H1 (cell line): ENCODE measurements around the gene CISTR. TPM values are rescaled to one million over a fixed set of nuclear protein-coding genes. Genes with fewer than 3 reads are reported as not detected.

Experiments
- ATF3 ChIP-seq: IDR thresholded peaks from 2 replicates; pipeline ENCODE4 v1.6.1; 2011; ENCODE audit warnings: low read depth, mild to moderate bottlenecking, low read length; ENCODE audit not compliant: insufficient read depth
- CREB1 ChIP-seq: IDR thresholded peaks from 2 replicates; pipeline ENCODE4 v1.6.1; 2012; ENCODE audit warnings: inconsistent platforms
- CTBP2 ChIP-seq: IDR thresholded peaks from 2 replicates; pipeline ENCODE4 v1.7.0; 2011; ENCODE audit warnings: borderline replicate concordance, mild to moderate bottlenecking, moderate library complexity, mixed read lengths, low read length; ENCODE audit not compliant: insufficient read depth, insufficient read length
- EGR1 ChIP-seq: IDR thresholded peaks from 2 replicates; pipeline ENCODE4 v1.6.1; 2011; ENCODE audit warnings: low read depth, low read length, borderline replicate concordance
- HDAC6 ChIP-seq: IDR thresholded peaks from one replicate; pipeline ENCODE4 v1.7.1; 2012; ENCODE audit warnings: low read depth, mild to moderate bottlenecking, inconsistent platforms, low read length, moderate library complexity
- JUND ChIP-seq: IDR thresholded peaks from 2 replicates; pipeline ENCODE4 v1.6.1; 2011; ENCODE audit warnings: mild to moderate bottlenecking, improper control_type of control experiment, low read length
- NANOG ChIP-seq: IDR thresholded peaks from 2 replicates; pipeline ENCODE4 v1.6.1; 2011; ENCODE audit warnings: low read length, low read depth, mild to moderate bottlenecking, inconsistent platforms; ENCODE audit not compliant: insufficient read depth, poor library complexity, severe bottlenecking
- PHF8 ChIP-seq: fragments of 200-600 bp; sonication (generic); conservative IDR thresholded peaks from 2 replicates; pipeline ENCODE4 v1.7.1; 2012; ENCODE audit warnings: low read depth, mild to moderate bottlenecking, inconsistent platforms, low read length, moderate library complexity
- POLR2AphosphoS5 ChIP-seq: IDR thresholded peaks from 2 replicates; pipeline ENCODE4 v1.6.1; 2011; ENCODE audit warnings: low read depth, low read length
- SIRT6 ChIP-seq: IDR thresholded peaks from one replicate; pipeline ENCODE4 v1.7.1; 2012; ENCODE audit warnings: low read length, inconsistent platforms
- SP1 ChIP-seq: IDR thresholded peaks from 2 replicates; pipeline ENCODE4 v1.6.1; 2011; ENCODE audit warnings: low read depth, low read length
- polyA plus RNA-seq, 7 experiments: library from polyadenylated mRNA; depleted of rRNA in 3 of 7; stranded (reverse) in 5 of 7; unstranded in 2 of 7; fragments of >200 nt in 5 of 7; fragments of 200-250 nt in 2 of 7; gene quantifications; 1 replicate in 5 of 7; 2 replicates in 1 of 7; 4 replicates in 1 of 7; pipeline versions ENCODE4 v1.2.1 to v1.2.3, GENCODE V29; 2011 to 2013; ENCODE audit warnings: missing spikeins in 2 of 7, mixed read lengths in 2 of 7
- total RNA-seq: library from RNA; stranded (reverse); fragmentation: NEBNext Ultra II Directional; extraction: Animal tissue kit (Norgen Biotek cat#: 25700); gene quantifications from 2 replicates; pipeline ENCODE4 v1.2.1, GENCODE V29; 2021

Gene CISTR
- total and polyA plus RNA-seq, 2 of the 8 experiments (the other 6 are each of a cell fraction or from before 2014, with no cell fraction given), result not detected

- TF ChIP-seq PHF8, result no peak
- TF ChIP-seq CREB1, result no peak
- TF ChIP-seq JUND, result no peak; the same call in 1 of the 2 replicates
- TF ChIP-seq POLR2AphosphoS5, result no peak
- no peak for TF ChIP-seq HDAC6
- no peak for TF ChIP-seq ATF3
- TF ChIP-seq CTBP2, result no peak
- TF ChIP-seq SP1, result no peak
- no peak for TF ChIP-seq SIRT6
- TF ChIP-seq NANOG, result no peak
- TF ChIP-seq EGR1, result no peak
Measured at GRCh38 chr12:53743266-53744129, 8.3 kb downstream of the CISTR start (continued).
